Ramos (cell line): ENCODE data around the gene ENPP5.

ENCODE experiments used
- in situ Hi-C: fragments of 300-500 bp; cut with MboI; formaldehyde crosslinking; loops from one replicate; pipeline ENCODE4 v1.14.3; 2022; ENCODE audit warnings: low sequenced_read_pairs; ENCODE audit not compliant: unreplicated experiment

ENPP5 gene

DNA sequence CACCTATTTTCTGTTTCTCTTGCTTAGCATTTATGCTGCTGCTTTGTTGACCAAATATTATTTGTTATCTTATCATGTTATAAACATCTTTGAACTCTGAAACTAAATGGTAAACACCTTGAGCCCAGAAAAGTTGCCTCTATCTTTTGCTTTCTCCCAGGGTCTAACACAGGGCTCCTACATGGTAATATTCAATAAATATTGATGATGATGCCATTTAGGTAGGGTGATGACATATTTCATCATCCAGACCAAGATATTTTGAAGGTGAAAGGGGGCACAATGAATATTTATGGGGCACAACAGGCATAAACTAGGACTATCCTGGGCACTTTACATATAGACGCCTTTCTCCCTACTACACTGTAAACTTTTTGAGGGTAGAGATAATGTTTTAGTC, 52.6 kb downstream of the ENPP5 start:
- in situ Hi-C loops, result no loop called here

DNA sequence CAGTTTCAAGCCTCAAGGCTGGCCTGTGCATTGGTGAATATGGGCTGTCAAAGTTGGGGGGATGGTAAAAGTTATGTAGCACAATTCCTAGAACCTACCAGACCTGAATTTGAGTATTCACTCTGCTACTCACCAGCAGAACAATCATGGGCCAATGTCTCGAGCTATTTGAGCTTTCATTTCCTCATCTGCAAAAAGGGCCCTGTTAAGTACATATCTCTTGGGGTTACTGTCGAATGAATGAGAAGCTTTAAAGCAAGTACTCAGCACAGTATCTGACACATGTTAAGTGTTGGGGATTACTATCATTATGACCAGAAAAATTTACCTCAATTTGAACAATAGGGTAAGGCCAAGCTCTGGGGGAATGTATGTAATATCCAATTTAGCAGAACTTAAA, 54.5 kb downstream of the ENPP5 start:
- in situ Hi-C loops, result no loop called here

DNA sequence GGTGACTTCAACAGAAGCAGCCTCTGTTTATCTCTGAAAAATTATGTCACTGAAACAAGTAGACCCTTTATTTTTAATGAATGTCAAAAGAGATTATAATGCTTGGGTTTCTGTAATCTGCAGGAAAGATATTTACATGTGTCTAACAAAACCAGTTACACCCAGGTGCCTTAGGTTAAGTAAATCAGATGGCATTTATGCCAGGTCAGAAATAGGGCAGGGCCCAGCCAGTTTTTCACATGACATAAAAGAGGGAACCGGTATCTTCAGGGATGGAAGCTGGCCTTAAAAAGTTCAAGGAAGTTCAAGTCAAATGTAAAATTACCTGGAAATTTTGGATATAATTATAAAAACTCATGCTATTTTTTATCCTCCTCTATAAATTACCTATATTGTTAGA, 55.1 kb downstream of the ENPP5 start:
- in situ Hi-C loops, result no loop called here

DNA sequence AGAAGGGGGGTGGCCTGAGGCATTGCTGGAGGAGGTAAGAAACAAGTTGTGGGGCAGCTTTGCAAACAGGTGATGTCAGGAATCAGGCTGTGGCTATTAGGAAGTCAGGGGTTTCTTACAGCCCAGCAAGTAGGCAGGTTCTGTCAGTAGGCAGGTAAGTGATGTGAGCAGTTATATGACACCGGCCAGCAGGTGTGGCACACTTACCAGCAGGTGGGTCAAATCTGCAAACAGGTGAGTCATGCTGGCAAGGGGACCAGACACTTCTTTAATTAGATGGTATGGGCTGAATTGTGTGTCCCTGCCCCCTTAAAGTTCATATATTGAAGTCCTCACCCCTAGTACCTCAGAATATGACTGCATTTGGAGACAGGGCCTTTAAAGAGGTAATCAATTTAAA, 57.4 kb downstream of the ENPP5 start:
- in situ Hi-C loops, result no loop called here
